Transverse colon (tissue), 4 donors: ENCODE results near the gene PCDHA5. TPM values are rescaled to one million over a fixed set of nuclear protein-coding genes. Genes with fewer than 3 reads are reported as not detected.
"Not testable (repeated sequence)": the region's sequence is repeated elsewhere in the genome, so short reads cannot be mapped to it uniquely, and the experiment has no call there.

Experiments used
- DNase-seq: peaks from one replicate; pipeline ENCODE4 v3.0.0-alpha.2; 2019
- H3K27ac ChIP-seq, 4 donors: fragments of 200-600 bp; sonication (generic); 2 replicates each; pipeline ENCODE4 v1.5.1; 2016 to 2018; ENCODE audit warnings: inconsistent platforms in 4 of 4
- H3K27me3 ChIP-seq: fragments of 200-600 bp; sonication (generic); 2 replicates; pipeline ENCODE4 v1.5.1; 2017; ENCODE audit warnings: inconsistent platforms
- H3K36me3 ChIP-seq, 4 donors: fragments of 200-600 bp; sonication (generic); 2 replicates each; pipeline ENCODE4 v1.5.1; 2017 to 2019; ENCODE audit warnings: inconsistent platforms in 4 of 4
- H3K4me1 ChIP-seq, 4 donors: fragments of 200-600 bp; sonication (generic); 2 replicates each; pipeline ENCODE4 v1.5.1; 2017 to 2020; ENCODE audit warnings: inconsistent platforms in 4 of 4
- H3K4me3 ChIP-seq, 4 donors: fragments of 200-600 bp; sonication (generic); 1 replicate in 1 of 4; 2 replicates in 3 of 4; pipeline versions ENCODE4 v1.5.1 to v1.6.1; 2017 to 2019; ENCODE audit warnings: inconsistent platforms in 4 of 4
- H3K9me3 ChIP-seq, 2 donors: fragments of 200-600 bp; sonication (generic); 2 replicates each; pipeline ENCODE4 v1.5.1; 2017 to 2019; ENCODE audit warnings: inconsistent platforms in 2 of 2
- EP300 ChIP-seq: sonication (generic); formaldehyde crosslinking; IDR thresholded peaks from one replicate; pipeline ENCODE4 v1.6.1; 2017; ENCODE audit warnings: antibody characterized with exemption, low read depth
- POLR2A ChIP-seq: fragments of 450-650 bp; IDR thresholded peaks from one replicate; pipeline ENCODE4 v1.6.1; 2016; ENCODE audit warnings: antibody characterized with exemption, mild to moderate bottlenecking, moderate library complexity
- POLR2AphosphoS5 ChIP-seq, 3 donors: sonication (generic); formaldehyde crosslinking; IDR thresholded peaks; one replicate each; pipeline ENCODE4 v1.6.1; 2016; ENCODE audit warnings: antibody characterized with exemption in 3 of 3
- WGBS, 2 donors: methylation state at CpG; one replicate each; pipeline ENCODE4 v1.1.5; 2018; ENCODE audit warnings: low coverage in 1 of 2; 5-methylcytosine and 5-hydroxymethylcytosine counted together
- in situ Hi-C, 4 donors: fragments of 200-750 bp; cut with MboI; loops; one replicate each; pipeline versions ENCODE4 v1.15.0 to v1.15.1; 2017; ENCODE audit warnings: low sequenced_read_pairs in 3 of 4, low pct_ligation_motif_present in 1 of 4, low pct_unique_long_range_greater_than_20kb in 1 of 4
- intact Hi-C: fragments of 100-400 bp; cut with DNase I; formaldehyde crosslinking; loops from one replicate; pipeline ENCODE4 v1.15.1; 2023; ENCODE audit warnings: low total_unique reads
- total RNA-seq, 4 donors: library from RNA; depleted of rRNA; stranded (reverse); fragments of >200 nt; gene quantifications; one replicate each; pipeline ENCODE4 v1.1.0, GENCODE V29; 2016
- TF ChIP-seq, protein P1 (sequence below), 5 experiments: fragments of 200-600 bp in 3 of 5; fragments of 450-650 bp in 2 of 5; sonication (generic) in 3 of 5; IDR thresholded peaks; 1 replicate in 2 of 5; 2 replicates in 3 of 5; pipeline ENCODE4 v1.5.1; 2016 to 2017; ENCODE audit warnings: antibody characterized with exemption in 5 of 5, inconsistent platforms in 3 of 5, mild to moderate bottlenecking in 2 of 5, moderate library complexity in 1 of 5

PCDHA5 gene
- total RNA-seq, 4 donors from 2014 or later = 0.79 to 0.96 TPM; not detected in 2

DNA sequence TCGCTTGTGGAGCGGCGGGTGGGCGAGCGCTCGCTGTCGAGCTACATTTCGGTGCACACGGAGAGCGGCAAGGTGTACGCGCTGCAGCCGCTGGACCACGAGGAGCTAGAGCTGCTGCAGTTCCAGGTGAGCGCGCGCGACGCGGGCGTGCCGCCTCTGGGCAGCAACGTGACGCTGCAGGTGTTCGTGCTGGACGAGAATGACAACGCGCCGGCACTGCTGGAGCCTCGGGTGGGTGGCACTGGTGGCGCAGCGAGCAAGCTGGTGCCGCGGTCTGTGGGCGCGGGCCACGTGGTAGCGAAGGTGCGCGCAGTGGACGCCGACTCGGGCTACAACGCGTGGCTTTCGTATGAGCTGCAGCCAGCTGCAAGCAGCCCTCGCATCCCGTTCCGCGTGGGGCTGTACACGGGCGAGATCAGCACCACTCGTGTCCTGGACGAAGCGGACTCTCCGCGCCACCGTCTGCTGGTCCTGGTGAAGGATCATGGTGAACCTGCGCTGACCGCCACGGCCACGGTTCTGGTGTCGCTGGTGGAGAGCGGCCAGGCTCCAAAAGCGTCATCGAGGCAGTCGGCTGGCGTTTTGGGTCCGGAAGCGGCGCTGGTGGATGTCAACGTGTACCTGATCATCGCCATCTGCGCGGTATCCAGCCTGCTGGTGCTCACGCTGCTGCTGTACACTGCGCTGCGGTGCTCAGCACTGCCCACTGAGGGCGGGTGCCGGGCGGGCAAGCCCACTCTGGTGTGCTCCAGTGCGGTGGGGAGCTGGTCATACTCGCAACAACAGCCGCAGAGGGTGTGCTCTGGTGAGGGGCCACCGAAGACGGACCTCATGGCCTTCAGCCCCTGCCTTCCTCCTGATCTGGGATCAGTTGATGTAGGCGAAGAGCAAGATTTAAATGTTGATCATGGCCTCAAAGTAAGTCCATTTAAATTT, 21.7 kb downstream of the PCDHA5 start:
- in situ Hi-C loops = no loop called here
- Histone ChIP-seq H3K36me3 (no peaks in the 10 kb centered on the region), H3K9me3 (peaks cover 5 to 31% of the 10 kb centered on the region in 2 donors), H3K27me3 (peaks cover 22% of the 10 kb centered on the region), H3K27ac (no peak overlapping the region), H3K4me3 (no peak overlapping the region), H3K4me1 (no peaks in the 10 kb centered on the region)
- 83% methylated on average over 87 of the region's 87 CpGs; no CpG with 5 or more reads in 1 of the 2 donors for WGBS, 2 donors
- TF ChIP-seq, protein P1, sequence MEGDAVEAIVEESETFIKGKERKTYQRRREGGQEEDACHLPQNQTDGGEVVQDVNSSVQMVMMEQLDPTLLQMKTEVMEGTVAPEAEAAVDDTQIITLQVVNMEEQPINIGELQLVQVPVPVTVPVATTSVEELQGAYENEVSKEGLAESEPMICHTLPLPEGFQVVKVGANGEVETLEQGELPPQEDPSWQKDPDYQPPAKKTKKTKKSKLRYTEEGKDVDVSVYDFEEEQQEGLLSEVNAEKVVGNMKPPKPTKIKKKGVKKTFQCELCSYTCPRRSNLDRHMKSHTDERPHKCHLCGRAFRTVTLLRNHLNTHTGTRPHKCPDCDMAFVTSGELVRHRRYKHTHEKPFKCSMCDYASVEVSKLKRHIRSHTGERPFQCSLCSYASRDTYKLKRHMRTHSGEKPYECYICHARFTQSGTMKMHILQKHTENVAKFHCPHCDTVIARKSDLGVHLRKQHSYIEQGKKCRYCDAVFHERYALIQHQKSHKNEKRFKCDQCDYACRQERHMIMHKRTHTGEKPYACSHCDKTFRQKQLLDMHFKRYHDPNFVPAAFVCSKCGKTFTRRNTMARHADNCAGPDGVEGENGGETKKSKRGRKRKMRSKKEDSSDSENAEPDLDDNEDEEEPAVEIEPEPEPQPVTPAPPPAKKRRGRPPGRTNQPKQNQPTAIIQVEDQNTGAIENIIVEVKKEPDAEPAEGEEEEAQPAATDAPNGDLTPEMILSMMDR (IDR thresholded peaks at IDR 0.05) = no peak
- TF ChIP-seq EP300 = no peak
- TF ChIP-seq POLR2AphosphoS5 (IDR thresholded peaks at IDR 0.05) = no peak
- no peak for TF ChIP-seq POLR2A
- intact Hi-C loops = no loop called here
- DNase-seq = no peak

DNA sequence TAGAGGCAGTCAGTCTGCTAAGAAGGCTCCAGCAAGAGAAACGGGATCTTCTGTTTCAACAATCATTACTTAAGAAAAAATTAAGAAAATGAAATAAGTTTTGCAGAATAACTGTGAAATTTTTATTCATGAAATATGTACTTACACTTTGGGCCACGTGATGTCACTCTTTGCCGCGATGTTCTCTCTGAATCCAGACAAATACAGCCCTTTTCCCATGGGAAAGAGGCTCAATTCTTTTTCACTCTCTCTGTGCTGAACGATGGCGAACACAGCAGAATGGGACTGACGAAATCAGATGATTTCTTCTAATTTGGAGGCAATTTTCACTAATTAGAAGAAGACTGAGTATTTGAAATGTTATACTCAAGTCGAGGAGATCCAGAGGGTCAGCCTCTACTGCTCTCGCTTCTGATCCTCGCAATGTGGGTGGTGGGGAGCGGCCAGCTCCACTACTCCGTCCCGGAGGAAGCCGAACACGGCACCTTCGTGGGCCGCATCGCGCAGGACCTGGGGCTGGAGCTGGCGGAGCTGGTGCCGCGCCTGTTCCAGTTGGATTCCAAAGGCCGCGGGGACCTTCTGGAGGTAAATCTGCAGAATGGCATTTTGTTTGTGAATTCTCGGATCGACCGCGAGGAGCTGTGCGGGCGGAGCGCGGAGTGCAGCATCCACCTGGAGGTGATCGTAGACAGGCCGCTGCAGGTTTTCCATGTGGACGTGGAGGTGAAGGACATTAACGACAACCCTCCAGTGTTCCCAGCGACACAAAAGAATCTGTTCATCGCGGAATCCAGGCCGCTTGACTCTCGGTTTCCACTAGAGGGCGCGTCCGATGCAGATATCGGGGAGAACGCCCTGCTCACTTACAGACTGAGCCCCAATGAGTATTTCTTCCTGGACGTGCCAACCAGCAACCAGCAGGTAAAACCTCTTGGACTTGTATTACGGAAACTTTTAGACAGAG, 27.0 kb downstream of the PCDHA5 start, which contains the start of gene PCDHA9:
Gene PCDHA9 (plus strand): TSS at position 244 of the 964 bp plus-strand sequence. CDS start 114 bp downstream, at position 358.
- in situ Hi-C loops, DNase-seq, H3K36me3 ChIP-seq, H3K4me3 ChIP-seq, H3K4me1 ChIP-seq, intact Hi-C loops, H3K27ac ChIP-seq: not testable (repeated sequence)
- H3K27me3 ChIP-seq = peaks cover 26% of the 10 kb centered on the region
- WGBS, 2 donors = 48 to 63% methylated on average over 8 to 27 of the region's 48 CpGs
- H3K9me3 ChIP-seq = peaks cover 10 to 27% of the 10 kb centered on the region in 2 donors

DNA sequence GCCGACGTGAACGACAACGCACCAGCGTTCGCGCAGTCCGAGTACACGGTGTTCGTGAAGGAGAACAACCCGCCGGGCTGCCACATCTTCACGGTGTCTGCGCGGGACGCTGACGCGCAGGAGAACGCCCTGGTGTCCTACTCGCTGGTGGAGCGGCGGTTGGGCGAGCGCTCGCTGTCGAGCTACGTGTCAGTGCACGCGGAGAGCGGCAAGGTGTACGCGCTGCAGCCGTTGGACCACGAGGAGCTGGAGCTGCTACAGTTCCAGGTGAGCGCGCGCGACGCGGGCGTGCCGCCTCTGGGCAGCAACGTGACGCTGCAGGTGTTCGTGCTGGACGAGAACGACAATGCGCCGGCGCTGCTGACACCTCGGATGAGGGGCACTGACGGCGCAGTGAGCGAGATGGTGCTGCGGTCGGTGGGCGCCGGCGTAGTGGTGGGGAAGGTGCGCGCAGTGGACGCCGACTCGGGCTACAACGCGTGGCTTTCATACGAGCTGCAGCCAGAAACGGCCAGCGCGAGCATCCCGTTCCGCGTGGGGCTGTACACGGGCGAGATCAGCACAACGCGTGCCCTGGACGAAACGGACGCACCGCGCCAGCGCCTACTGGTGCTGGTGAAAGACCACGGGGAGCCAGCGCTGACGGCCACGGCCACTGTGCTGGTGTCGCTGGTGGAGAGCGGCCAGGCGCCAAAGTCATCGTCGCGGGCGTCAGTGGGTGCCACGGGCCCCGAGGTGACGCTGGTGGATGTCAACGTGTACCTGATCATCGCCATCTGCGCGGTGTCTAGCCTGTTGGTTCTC, 28.6 kb downstream of the PCDHA5 start:
- Histone ChIP-seq H3K9me3 (peaks cover 6 to 31% of the 10 kb centered on the region in 2 donors), H3K27me3 (peaks cover 26% of the 10 kb centered on the region)
- intact Hi-C loops, H3K36me3 ChIP-seq, H3K27ac ChIP-seq, DNase-seq, in situ Hi-C loops, H3K4me3 ChIP-seq, H3K4me1 ChIP-seq: not testable (repeated sequence)
- WGBS, 2 donors = 78% methylated on average over 98 of the region's 101 CpGs; no CpG with 5 or more reads in 1 of the 2 donors

DNA sequence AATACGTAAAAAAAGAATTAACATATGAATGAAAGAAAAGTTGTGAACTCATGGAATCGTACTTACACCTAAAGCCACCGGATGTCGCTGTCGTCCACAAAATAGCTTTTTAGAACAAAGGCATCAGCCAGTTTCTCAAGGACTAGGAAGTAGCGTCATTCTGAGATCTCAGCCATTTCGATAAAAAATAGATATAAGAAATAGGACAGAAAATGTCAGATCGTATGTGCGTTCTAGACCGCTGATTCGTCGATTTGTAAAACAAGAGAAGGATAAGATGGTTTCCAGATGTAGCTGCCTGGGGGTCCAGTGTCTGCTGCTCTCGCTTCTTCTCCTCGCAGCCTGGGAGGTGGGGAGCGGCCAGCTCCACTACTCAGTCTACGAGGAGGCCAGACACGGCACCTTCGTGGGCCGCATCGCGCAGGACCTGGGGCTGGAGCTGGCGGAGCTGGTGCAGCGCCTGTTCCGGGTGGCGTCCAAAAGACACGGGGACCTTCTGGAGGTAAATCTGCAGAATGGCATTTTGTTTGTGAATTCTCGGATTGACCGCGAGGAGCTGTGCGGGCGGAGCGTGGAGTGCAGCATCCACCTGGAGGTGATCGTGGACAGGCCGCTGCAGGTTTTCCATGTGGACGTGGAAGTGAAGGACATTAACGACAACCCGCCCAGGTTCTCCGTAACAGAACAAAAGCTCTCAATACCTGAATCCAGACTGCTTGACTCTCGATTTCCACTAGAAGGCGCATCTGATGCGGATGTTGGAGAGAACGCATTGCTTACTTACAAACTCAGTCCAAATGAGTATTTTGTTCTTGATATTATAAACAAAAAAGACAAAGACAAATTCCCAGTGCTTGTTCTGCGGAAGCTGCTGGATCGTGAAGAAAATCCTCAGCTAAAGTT, 34.6 kb downstream of the PCDHA5 start, which contains the start of gene PCDHA10:
Gene PCDHA10 (plus strand): TSS at position 126 of the 903 bp plus-strand sequence. CDS start 152 bp downstream, at position 278.
- Histone ChIP-seq H3K9me3 (peaks cover 15 to 21% of the 10 kb centered on the region in 2 donors), H3K4me3 (peak within 1 kb of the TSS in 1 of 4 donors; percentile 4), H3K27me3 (peaks cover 4% of the 10 kb centered on the region), H3K36me3 (no peaks in the 10 kb centered on the region), H3K27ac (no peak within 1 kb of the TSS), H3K4me1 (no peaks in the 10 kb centered on the region)
- in situ Hi-C loops = no loop called here
- TF ChIP-seq, protein P1 (IDR thresholded peaks at IDR 0.05) = no peak
- TF ChIP-seq POLR2A = no peak
- no peak for TF ChIP-seq EP300
- no peak for TF ChIP-seq POLR2AphosphoS5 (IDR thresholded peaks at IDR 0.05)
- WGBS, 2 donors = 52 to 64% methylated on average over 20 to 44 of the region's 44 CpGs
- intact Hi-C loops = no loop called here
- DNase-seq = no peak
